HepG2 (cell line): ENCODE data around the gene AMER3. TPM values are rescaled to one million over a fixed set of nuclear protein-coding genes. Genes with fewer than 3 reads are reported as not detected.

Experiments
- BRF2 ChIP-seq: sonication (generic); formaldehyde crosslinking; IDR thresholded peaks from 2 replicates; pipeline ENCODE4 v1.8.1; 2022; ENCODE audit warnings: mild to moderate bottlenecking, missing genetic modification reagents
- HNF4G ChIP-seq, 2 experiments: sonication (generic) in 1 of 2; formaldehyde crosslinking in 1 of 2; IDR thresholded peaks; 2 replicates each; pipeline versions ENCODE4 v1.4.0 to v1.6.1; 2011 to 2020; ENCODE audit warnings: borderline replicate concordance in 2 of 2, low read depth in 2 of 2, mild to moderate bottlenecking in 2 of 2, low read length in 1 of 2, missing genetic modification reagents in 1 of 2, moderate library complexity in 1 of 2
- HNRNPK ChIP-seq: fragments of 200-400 bp; formaldehyde crosslinking; IDR thresholded peaks from 2 replicates; pipeline ENCODE4 v1.6.1; 2018; ENCODE audit warnings: low read length, low read depth, moderate library complexity, mild to moderate bottlenecking; ENCODE audit not compliant: poor library complexity, severe bottlenecking
- SP1 ChIP-seq, 2 experiments: fragments of 450-650 bp in 1 of 2; sonication (generic) in 1 of 2; formaldehyde crosslinking in 1 of 2; IDR thresholded peaks; 2 replicates each; pipeline versions ENCODE4 v1.4.0 to v1.6.1; 2016 to 2020; ENCODE audit warnings: missing genetic modification reagents in 1 of 2
- SP4 ChIP-seq: sonication (generic); formaldehyde crosslinking; IDR thresholded peaks from 2 replicates; pipeline ENCODE4 v1.8.1; 2023; ENCODE audit warnings: mild to moderate bottlenecking, missing genetic modification reagents
- ZBTB7B ChIP-seq: sonication (generic); formaldehyde crosslinking; IDR thresholded peaks from 2 replicates; pipeline ENCODE4 v1.4.0; 2020; ENCODE audit warnings: missing genetic modification reagents
- ZNF12 ChIP-seq: sonication (generic); formaldehyde crosslinking; IDR thresholded peaks from 2 replicates; pipeline ENCODE4 v1.5.0; 2020; ENCODE audit warnings: missing genetic modification reagents
- ZNF207 ChIP-seq: fragments of 450-650 bp; IDR thresholded peaks from 2 replicates; pipeline ENCODE4 v1.6.1; 2016; ENCODE audit warnings: antibody characterized with exemption, borderline replicate concordance
- ZSCAN31 ChIP-seq: sonication (generic); formaldehyde crosslinking; IDR thresholded peaks from 2 replicates; pipeline ENCODE4 v1.5.0; 2020; ENCODE audit warnings: low read depth, mild to moderate bottlenecking, missing genetic modification reagents
- polyA plus RNA-seq, 8 experiments: library from polyadenylated mRNA; depleted of rRNA in 3 of 8; stranded (reverse) in 7 of 8; unstranded in 1 of 8; fragments of >200 nt; fragmentation: Illumina TruSeq in 4 of 8; extraction: Trizol in 4 of 8; gene quantifications; 2 replicates each; pipeline versions ENCODE4 v1.2.1 to v1.2.3, GENCODE V29; 2011 to 2016; ENCODE audit warnings: low read depth in 4 of 8, missing spikeins in 1 of 8, mixed read lengths in 1 of 8; ENCODE audit not compliant: insufficient read depth in 1 of 8
- total RNA-seq, 5 experiments: library from RNA; depleted of rRNA; stranded (reverse); fragments of >200 nt; fragmentation: Illumina TruSeq; extraction: Trizol; gene quantifications; 2 replicates each; pipeline ENCODE4 v1.2.3, GENCODE V29; 2016; ENCODE audit warnings: low read depth in 1 of 5
- TF ChIP-seq, protein P1 (sequence below): sonication (generic); formaldehyde crosslinking; IDR thresholded peaks from 2 replicates; pipeline ENCODE4 v1.4.0; 2020; ENCODE audit warnings: missing genetic modification reagents, mild to moderate bottlenecking, borderline replicate concordance
- TF ChIP-seq, protein P2 (sequence below): sonication (generic); formaldehyde crosslinking; IDR thresholded peaks from 2 replicates; pipeline ENCODE4 v1.4.0; 2020; ENCODE audit warnings: missing genetic modification reagents, low read depth, mild to moderate bottlenecking, borderline replicate concordance
- TF ChIP-seq, protein P3 (sequence below): IDR thresholded peaks from 2 replicates; pipeline ENCODE4 v1.6.1; 2016; ENCODE audit warnings: mild to moderate bottlenecking

Gene AMER3
- total and polyA plus RNA-seq, 2 of the 13 experiments (the other 11 are each of a cell fraction or from before 2014, with no cell fraction given), result not detected

DNA sequence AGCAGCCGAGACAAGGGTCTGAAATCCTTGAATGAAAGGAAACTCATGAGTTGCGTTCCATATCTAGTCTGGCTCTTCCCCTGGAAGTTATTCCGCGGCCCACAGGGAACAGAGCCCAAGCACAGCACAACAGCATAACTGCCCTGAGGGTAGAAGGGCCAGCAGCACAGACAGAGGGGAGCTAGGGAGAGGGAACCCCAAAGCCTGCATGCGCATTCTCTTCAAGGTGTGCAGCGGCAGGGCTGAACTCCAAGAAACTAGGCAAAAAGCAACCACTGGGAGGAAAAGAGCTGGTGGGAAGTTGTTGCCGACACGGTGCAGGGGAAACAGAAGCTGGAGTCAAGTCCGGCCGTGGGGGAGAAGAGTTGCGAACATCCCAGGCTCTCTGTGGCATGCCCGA lies 14.7 kb upstream of the AMER3 start (continued):
- TF ChIP-seq, protein P1, sequence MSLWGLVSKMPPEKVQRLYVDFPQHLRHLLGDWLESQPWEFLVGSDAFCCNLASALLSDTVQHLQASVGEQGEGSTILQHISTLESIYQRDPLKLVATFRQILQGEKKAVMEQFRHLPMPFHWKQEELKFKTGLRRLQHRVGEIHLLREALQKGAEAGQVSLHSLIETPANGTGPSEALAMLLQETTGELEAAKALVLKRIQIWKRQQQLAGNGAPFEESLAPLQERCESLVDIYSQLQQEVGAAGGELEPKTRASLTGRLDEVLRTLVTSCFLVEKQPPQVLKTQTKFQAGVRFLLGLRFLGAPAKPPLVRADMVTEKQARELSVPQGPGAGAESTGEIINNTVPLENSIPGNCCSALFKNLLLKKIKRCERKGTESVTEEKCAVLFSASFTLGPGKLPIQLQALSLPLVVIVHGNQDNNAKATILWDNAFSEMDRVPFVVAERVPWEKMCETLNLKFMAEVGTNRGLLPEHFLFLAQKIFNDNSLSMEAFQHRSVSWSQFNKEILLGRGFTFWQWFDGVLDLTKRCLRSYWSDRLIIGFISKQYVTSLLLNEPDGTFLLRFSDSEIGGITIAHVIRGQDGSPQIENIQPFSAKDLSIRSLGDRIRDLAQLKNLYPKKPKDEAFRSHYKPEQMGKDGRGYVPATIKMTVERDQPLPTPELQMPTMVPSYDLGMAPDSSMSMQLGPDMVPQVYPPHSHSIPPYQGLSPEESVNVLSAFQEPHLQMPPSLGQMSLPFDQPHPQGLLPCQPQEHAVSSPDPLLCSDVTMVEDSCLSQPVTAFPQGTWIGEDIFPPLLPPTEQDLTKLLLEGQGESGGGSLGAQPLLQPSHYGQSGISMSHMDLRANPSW (CRISPR knock-in tag), result no peak
- TF ChIP-seq, protein P2, sequence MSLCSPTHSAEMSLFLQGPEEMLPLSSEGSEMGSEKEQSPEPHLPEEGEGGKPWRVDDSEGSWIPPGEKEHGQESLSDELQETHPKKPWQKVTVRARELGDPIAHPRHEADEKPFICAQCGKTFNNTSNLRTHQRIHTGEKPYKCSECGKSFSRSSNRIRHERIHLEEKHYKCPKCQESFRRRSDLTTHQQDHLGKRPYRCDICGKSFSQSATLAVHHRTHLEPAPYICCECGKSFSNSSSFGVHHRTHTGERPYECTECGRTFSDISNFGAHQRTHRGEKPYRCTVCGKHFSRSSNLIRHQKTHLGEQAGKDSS (CRISPR knock-in tag), result no peak
- TF ChIP-seq BRF2 (CRISPR knock-in tag) (no peak), SP4 (CRISPR knock-in tag) (no peak), SP1 (IDR thresholded peaks at IDR 0.05) (no peak), SP1 (CRISPR knock-in tag; IDR thresholded peaks at IDR 0.05) (no peak), HNRNPK (no peak), ZBTB7B (CRISPR knock-in tag) (no peak), ZSCAN31 (CRISPR knock-in tag) (no peak), ZNF207 (no peak), ZNF12 (no peak), HNF4G (IDR thresholded peaks at IDR 0.05; ENCODE audit: borderline replicate concordance, low read depth, low read length) (no peak), HNF4G (CRISPR knock-in tag; IDR thresholded peaks at IDR 0.05; ENCODE audit: borderline replicate concordance, low read depth) (no peak)
- TF ChIP-seq, protein P3, sequence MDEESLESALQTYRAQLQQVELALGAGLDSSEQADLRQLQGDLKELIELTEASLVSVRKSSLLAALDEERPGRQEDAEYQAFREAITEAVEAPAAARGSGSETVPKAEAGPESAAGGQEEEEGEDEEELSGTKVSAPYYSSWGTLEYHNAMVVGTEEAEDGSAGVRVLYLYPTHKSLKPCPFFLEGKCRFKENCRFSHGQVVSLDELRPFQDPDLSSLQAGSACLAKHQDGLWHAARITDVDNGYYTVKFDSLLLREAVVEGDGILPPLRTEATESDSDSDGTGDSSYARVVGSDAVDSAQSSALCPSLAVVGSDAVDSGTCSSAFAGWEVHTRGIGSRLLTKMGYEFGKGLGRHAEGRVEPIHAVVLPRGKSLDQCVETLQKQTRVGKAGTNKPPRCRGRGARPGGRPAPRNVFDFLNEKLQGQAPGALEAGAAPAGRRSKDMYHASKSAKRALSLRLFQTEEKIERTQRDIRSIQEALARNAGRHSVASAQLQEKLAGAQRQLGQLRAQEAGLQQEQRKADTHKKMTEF (CRISPR knock-in tag), result no peak
- TF ChIP-seq, all 625 proteins: peak for 0
